ENCODE results near the gene DMD. TPM values are rescaled to one million over a fixed set of nuclear protein-coding genes. Genes with fewer than 3 reads are reported as not detected.

Gene DMD
- total RNA-seq, 2 experiments from 2014 or later, result 0.20 to 0.47 TPM

DNA sequence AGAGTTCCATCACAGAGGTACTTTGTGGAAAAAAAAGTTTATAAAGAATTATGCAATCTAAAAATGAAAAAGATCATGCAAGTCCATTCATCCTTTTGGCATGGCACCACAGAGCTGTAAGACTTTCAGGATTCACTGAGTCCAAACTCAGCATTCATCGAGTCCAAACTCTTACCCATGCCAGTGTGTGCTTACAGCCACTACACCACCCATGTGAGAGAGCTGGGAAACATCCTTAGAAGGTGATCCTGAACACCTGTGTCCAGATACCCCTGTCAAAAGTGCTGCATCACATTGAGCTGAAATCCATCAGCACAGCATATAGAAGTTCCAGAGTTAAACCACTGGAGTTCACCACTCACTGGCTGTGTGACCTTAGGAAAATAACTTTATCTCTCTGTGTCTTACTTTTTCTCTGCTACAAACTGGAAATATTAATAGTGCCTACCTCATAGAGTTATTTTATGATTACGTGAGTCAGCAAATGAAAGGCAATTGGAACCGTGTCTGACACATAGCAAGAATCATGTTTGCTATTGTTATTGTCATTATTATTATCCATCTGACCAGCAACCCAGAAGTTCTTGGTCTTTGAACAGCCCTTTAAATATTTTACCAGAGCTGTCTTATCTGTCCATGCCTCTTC is 2024.5 kb downstream of the DMD start:
- Histone ChIP-seq H3K36me3 (ENCODE audit: insufficient read depth, low read length) (no peaks in the 10 kb centered on the region), H3K27me3 (ENCODE audit: control insufficient read depth in 1 of 2, insufficient read depth in 2 of 2, low read length in 2 of 2) (no peaks in the 10 kb centered on the region), H3K27ac (ENCODE audit: low read depth in 1 of 2, low read length in 2 of 2) (no peak overlapping the region), H3K9me3 (ENCODE audit: control insufficient read depth in 1 of 2, insufficient read depth in 1 of 2, low read length in 2 of 2) (no peaks in the 10 kb centered on the region), H3K4me1 (ENCODE audit: insufficient read depth, low read length) (no peaks in the 10 kb centered on the region), H3K4me3 (ENCODE audit: low read length) (no peak overlapping the region)
- Mint-ChIP-seq H3K4me3 (no peak overlapping the region), H3K27me3 (no peaks in the 10 kb centered on the region), H3K36me3 (ENCODE audit: low read depth) (no peaks in the 10 kb centered on the region), H3K27ac (no peak overlapping the region), H3K4me1 (ENCODE audit: low read depth) (no peaks in the 10 kb centered on the region), H3K9me3 (no peaks in the 10 kb centered on the region)
- no peak for DNase-seq
- TF ChIP-seq, protein P1, sequence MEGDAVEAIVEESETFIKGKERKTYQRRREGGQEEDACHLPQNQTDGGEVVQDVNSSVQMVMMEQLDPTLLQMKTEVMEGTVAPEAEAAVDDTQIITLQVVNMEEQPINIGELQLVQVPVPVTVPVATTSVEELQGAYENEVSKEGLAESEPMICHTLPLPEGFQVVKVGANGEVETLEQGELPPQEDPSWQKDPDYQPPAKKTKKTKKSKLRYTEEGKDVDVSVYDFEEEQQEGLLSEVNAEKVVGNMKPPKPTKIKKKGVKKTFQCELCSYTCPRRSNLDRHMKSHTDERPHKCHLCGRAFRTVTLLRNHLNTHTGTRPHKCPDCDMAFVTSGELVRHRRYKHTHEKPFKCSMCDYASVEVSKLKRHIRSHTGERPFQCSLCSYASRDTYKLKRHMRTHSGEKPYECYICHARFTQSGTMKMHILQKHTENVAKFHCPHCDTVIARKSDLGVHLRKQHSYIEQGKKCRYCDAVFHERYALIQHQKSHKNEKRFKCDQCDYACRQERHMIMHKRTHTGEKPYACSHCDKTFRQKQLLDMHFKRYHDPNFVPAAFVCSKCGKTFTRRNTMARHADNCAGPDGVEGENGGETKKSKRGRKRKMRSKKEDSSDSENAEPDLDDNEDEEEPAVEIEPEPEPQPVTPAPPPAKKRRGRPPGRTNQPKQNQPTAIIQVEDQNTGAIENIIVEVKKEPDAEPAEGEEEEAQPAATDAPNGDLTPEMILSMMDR (IDR thresholded peaks at IDR 0.05), result no peak
- ChIA-PET POLR2A (no interaction called here), CTCF (no interaction called here)
- intact Hi-C loops (cut with DNase I, micrococcal nuclease), result no loop called here
- ATAC-seq (ENCODE audit: poor library complexity), result no peak

DNA sequence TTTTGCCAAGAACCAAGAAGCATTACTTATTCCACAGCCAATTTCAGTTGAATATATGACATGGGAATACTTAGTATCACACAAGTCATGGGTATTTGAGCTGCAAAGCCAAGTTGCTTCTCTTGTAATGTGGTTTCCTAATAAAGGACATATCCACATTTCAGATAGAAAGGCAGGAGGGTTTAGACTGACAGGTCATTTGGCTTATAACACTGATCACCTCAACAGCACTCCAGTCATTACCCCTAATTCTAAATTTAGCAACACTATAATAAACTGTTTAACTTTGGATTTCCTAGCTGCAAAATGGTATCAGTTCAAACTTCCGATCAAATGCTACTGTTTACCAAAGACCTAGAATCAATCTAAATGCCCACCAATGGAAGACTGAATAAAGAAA is 2025.5 kb downstream of the DMD start:
- DNase-seq (no peak), ATAC-seq (ENCODE audit: poor library complexity) (no peak)
- no peaks in the 10 kb centered on the region for H3K4me1 ChIP-seq (ENCODE audit: insufficient read depth, low read length)
- no peaks in the 10 kb centered on the region for H3K36me3 ChIP-seq (ENCODE audit: insufficient read depth, low read length)
- no peaks in the 10 kb centered on the region for H3K9me3 Mint-ChIP-seq
- H3K4me1 Mint-ChIP-seq (ENCODE audit: low read depth), result no peaks in the 10 kb centered on the region
- H3K9me3 ChIP-seq (ENCODE audit: control insufficient read depth in 1 of 2, insufficient read depth in 1 of 2, low read length in 2 of 2), result no peaks in the 10 kb centered on the region
- ChIA-PET POLR2A (no interaction called here), CTCF (no interaction called here)
- intact Hi-C loops (cut with DNase I, micrococcal nuclease), result no loop called here
- no peaks in the 10 kb centered on the region for H3K36me3 Mint-ChIP-seq (ENCODE audit: low read depth)
- H3K4me3 Mint-ChIP-seq, result no peak overlapping the region
- no peak overlapping the region for H3K27ac Mint-ChIP-seq
- no peaks in the 10 kb centered on the region for H3K27me3 Mint-ChIP-seq
- no peak overlapping the region for H3K27ac ChIP-seq (ENCODE audit: low read depth in 1 of 2, low read length in 2 of 2)
- H3K27me3 ChIP-seq (ENCODE audit: control insufficient read depth in 1 of 2, insufficient read depth in 2 of 2, low read length in 2 of 2), result no peaks in the 10 kb centered on the region
- H3K4me3 ChIP-seq (ENCODE audit: low read length), result no peak overlapping the region
- TF ChIP-seq, protein P1 (IDR thresholded peaks at IDR 0.05), result no peak

DNA sequence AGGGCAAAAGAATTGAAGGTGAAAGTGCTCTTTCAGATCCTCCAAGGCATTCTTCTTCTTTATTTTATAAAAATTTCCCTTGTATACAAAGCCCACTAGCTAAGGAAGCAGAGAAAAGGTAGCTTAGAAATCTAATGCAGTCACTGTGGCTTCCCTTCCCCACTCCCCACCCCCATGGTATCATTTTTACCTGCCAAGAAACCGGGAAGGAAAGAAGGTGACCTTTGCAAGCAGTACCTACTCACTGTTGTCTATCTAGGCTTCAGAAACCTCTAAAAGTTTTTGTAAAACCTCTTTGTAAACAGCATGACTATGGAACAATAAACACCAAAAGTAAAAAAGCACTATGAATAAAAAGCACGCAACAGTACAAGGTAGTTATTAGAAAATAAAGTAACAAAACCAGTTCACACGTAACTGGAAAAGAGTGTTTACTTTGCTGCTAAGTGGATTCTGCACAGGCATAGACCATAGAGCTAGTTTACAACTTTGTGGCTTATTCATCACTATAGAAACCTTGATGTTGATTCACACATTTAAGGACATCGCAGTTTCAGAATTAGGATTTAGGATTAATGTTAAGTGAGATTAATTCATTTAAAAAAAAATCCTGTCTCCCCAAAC is 2029.9 kb downstream of the DMD start:
- no peaks in the 10 kb centered on the region for H3K36me3 ChIP-seq (ENCODE audit: insufficient read depth, low read length)
- no peak overlapping the region for H3K4me3 Mint-ChIP-seq
- H3K9me3 Mint-ChIP-seq, result no peaks in the 10 kb centered on the region
- H3K27ac Mint-ChIP-seq, result no peak overlapping the region
- H3K4me1 ChIP-seq (ENCODE audit: insufficient read depth, low read length), result no peaks in the 10 kb centered on the region
- no peaks in the 10 kb centered on the region for H3K36me3 Mint-ChIP-seq (ENCODE audit: low read depth)
- no peak overlapping the region for H3K4me3 ChIP-seq (ENCODE audit: low read length)
- no peaks in the 10 kb centered on the region for H3K27me3 Mint-ChIP-seq
- H3K9me3 ChIP-seq (ENCODE audit: control insufficient read depth in 1 of 2, insufficient read depth in 1 of 2, low read length in 2 of 2), result no peaks in the 10 kb centered on the region
- DNase-seq, result no peak
- TF ChIP-seq, protein P1 (IDR thresholded peaks at IDR 0.05), result no peak
- POLR2A ChIA-PET, result no interaction called here
- no peaks in the 10 kb centered on the region for H3K4me1 Mint-ChIP-seq (ENCODE audit: low read depth)
- no peak overlapping the region for H3K27ac ChIP-seq (ENCODE audit: low read depth in 1 of 2, low read length in 2 of 2)
- intact Hi-C loops (cut with DNase I, micrococcal nuclease), result no loop called here
- no peak for ATAC-seq (ENCODE audit: poor library complexity)
- H3K27me3 ChIP-seq (ENCODE audit: control insufficient read depth in 1 of 2, insufficient read depth in 2 of 2, low read length in 2 of 2), result no peaks in the 10 kb centered on the region
- CTCF ChIA-PET, result no interaction called here

Data from CD4-positive, alpha-beta T cell (primary cell).